HepG2 (cell line): ENCODE results near the gene RUNX3. TPM values are rescaled to one million over a fixed set of nuclear protein-coding genes. Genes with fewer than 3 reads are reported as not detected.

ENCODE experiments used
- ATAC-seq: fragments of 200-7000 bp; cut with Tn5 transposase; 3 replicates; pipeline ENCODE4 v1.9.1; 2020; ENCODE audit warnings: mild to moderate bottlenecking, moderate library complexity
- BruUV-seq: library from RNA; stranded (reverse); fragments of 400-500 nt; replicated peaks from 2 replicates; lab custom pipeline; 2021; lab: Mats Ljungman, UMichigan
- CTCF ChIA-PET: fragments of 300-600 bp; formaldehyde crosslinking; extraction: SDS; loops from one replicate; lab custom pipeline; 2021; ENCODE audit warnings: low total read pairs, inconsistent platforms, low intra/inter-chr PET ratio; lab: Yijun Ruan, JAX
- POLR2A ChIA-PET: fragments of 350-600 bp; sonication (Branson Sonifier 250); formaldehyde crosslinking; loops from one replicate; lab custom pipeline; 2020; ENCODE audit warnings: antibody characterized with exemption, inconsistent platforms; lab: Yijun Ruan, JAX
- DNase-seq: peaks from one replicate; pipeline ENCODE4 v3.0.0-alpha.2; 2015; ENCODE audit warnings: low spot score
- FAIRE-seq: peaks from 3 replicates; lab custom pipeline; 2011; peaks lifted over from hg19 to GRCh38; lab: Jason Lieb, UNC
- H2AFZ ChIP-seq: one replicate; pipeline ENCODE4 v1.6.1; 2011; ENCODE audit warnings: low read length, inconsistent platforms
- H3K27ac ChIP-seq: fragments of 300-600 bp; 3 replicates; pipeline ENCODE4 v1.8.0; 2011; ENCODE audit warnings: mixed run types, mild to moderate bottlenecking, mixed read lengths, low read length, inconsistent platforms; ENCODE audit not compliant: insufficient read depth; ENCODE audit errors: extremely low read length
- H3K27me3 ChIP-seq, 2 experiments: fragments of 200-600 bp in 1 of 2; 2 replicates in 1 of 2; 3 replicates in 1 of 2; pipeline versions ENCODE4 v1.6.0 to v1.8.0; 2011; ENCODE audit warnings: low read length in 2 of 2, mild to moderate bottlenecking in 2 of 2, moderate library complexity in 2 of 2, inconsistent platforms in 1 of 2; ENCODE audit not compliant: insufficient read depth in 2 of 2, control insufficient read depth in 1 of 2
- H3K36me3 ChIP-seq, 2 experiments: fragments of 200-600 bp in 1 of 2; replicated peaks in 1 of 2; 2 replicates in 1 of 2; 3 replicates in 1 of 2; pipeline versions ENCODE4 v1.5.1 to v1.8.0; 2011; ENCODE audit warnings: low read length in 2 of 2, inconsistent platforms in 1 of 2; ENCODE audit not compliant: insufficient read depth in 2 of 2, control insufficient read depth in 1 of 2
- H3K4me1 ChIP-seq: 2 replicates; pipeline ENCODE4 v1.5.1; 2012; ENCODE audit warnings: low read length, inconsistent platforms; ENCODE audit not compliant: insufficient read depth
- H3K4me2 ChIP-seq: 2 replicates; pipeline ENCODE4 v1.6.0; 2011; ENCODE audit warnings: low read depth, low read length, inconsistent platforms
- H3K4me3 ChIP-seq, 3 experiments: fragments of 200-600 bp in 1 of 3; sonication (generic), shearing (Covaris generic) in 1 of 3; replicated peaks in 1 of 3; 2 replicates each; pipeline ENCODE4 v1.5.1; 2011 to 2016; ENCODE audit warnings: low read length in 3 of 3, inconsistent platforms in 2 of 3, low read depth in 2 of 3, mild to moderate bottlenecking in 2 of 3, control low read depth in 1 of 3, mixed read lengths in 1 of 3; ENCODE audit not compliant: insufficient read depth in 1 of 3
- H3K79me2 ChIP-seq: one replicate; pipeline ENCODE4 v1.6.1; 2011; ENCODE audit warnings: low read length, inconsistent platforms; ENCODE audit not compliant: insufficient read depth
- H3K9ac ChIP-seq: 2 replicates; pipeline ENCODE4 v1.6.0; 2011; ENCODE audit warnings: mild to moderate bottlenecking, low read depth, low read length, inconsistent platforms; ENCODE audit not compliant: insufficient read depth
- H3K9me3 ChIP-seq: 2 replicates; pipeline ENCODE4 v1.5.1; 2012; ENCODE audit warnings: mild to moderate bottlenecking, low read length
- H4K20me1 ChIP-seq: 2 replicates; pipeline ENCODE4 v1.6.0; 2011; ENCODE audit warnings: inconsistent platforms, mild to moderate bottlenecking, low read length, moderate library complexity; ENCODE audit not compliant: insufficient read depth
- CBX2 ChIP-seq, 2 experiments: fragments of 200-600 bp in 1 of 2; sonication (generic); formaldehyde crosslinking in 1 of 2; IDR thresholded peaks; 2 replicates each; pipeline versions ENCODE4 v1.7.0 to v1.8.1; 2018 to 2022; ENCODE audit warnings: low read depth in 2 of 2, low read length in 1 of 2, mild to moderate bottlenecking in 1 of 2, missing genetic modification reagents in 1 of 2
- HES4 ChIP-seq: sonication (generic); formaldehyde crosslinking; IDR thresholded peaks from 2 replicates; pipeline ENCODE4 v1.9.0; 2021; ENCODE audit warnings: mild to moderate bottlenecking, missing genetic modification reagents, borderline replicate concordance
- MED13 ChIP-seq: sonication (generic); formaldehyde crosslinking; IDR thresholded peaks from 2 replicates; pipeline ENCODE4 v1.5.0; 2020; ENCODE audit warnings: missing genetic modification reagents
- PHF20 ChIP-seq: sonication (generic); formaldehyde crosslinking; IDR thresholded peaks from 2 replicates; pipeline ENCODE4 v1.5.0; 2020; ENCODE audit warnings: mild to moderate bottlenecking, missing genetic modification reagents
- RNF2 ChIP-seq: fragments of 450-650 bp; conservative IDR thresholded peaks from 2 replicates; pipeline ENCODE4 v1.6.1; 2016; ENCODE audit warnings: low read depth
- YEATS2 ChIP-seq: sonication (generic); formaldehyde crosslinking; IDR thresholded peaks from 2 replicates; pipeline ENCODE4 v1.4.0; 2020; ENCODE audit warnings: missing genetic modification reagents, borderline replicate concordance
- ZNF12 ChIP-seq: sonication (generic); formaldehyde crosslinking; IDR thresholded peaks from 2 replicates; pipeline ENCODE4 v1.5.0; 2020; ENCODE audit warnings: missing genetic modification reagents
- WGBS: methylation state at CpG from one replicate; pipeline ENCODE4 v1.1.6; 2017; ENCODE audit warnings: low lambda C conversion rate; 5-methylcytosine and 5-hydroxymethylcytosine counted together
- in situ Hi-C: cut with HindIII; loops from 2 replicates; pipeline ENCODE4 v1.10.0; 2017; ENCODE audit warnings: low pct_unique_long_range_greater_than_20kb; ENCODE audit not compliant: extremely low pct_ligation_motif_present
- intact Hi-C: fragments of 100-400 bp; cut with micrococcal nuclease; formaldehyde crosslinking; loops from one replicate; pipeline ENCODE4 v1.10.0; 2022; ENCODE audit not compliant: unreplicated experiment
- polyA plus RNA-seq, 8 experiments: library from polyadenylated mRNA; depleted of rRNA in 3 of 8; stranded (reverse) in 7 of 8; unstranded in 1 of 8; fragments of >200 nt; fragmentation: Illumina TruSeq in 4 of 8; extraction: Trizol in 4 of 8; gene quantifications; 2 replicates each; pipeline versions ENCODE4 v1.2.1 to v1.2.3, GENCODE V29; 2011 to 2016; ENCODE audit warnings: low read depth in 4 of 8, missing spikeins in 1 of 8, mixed read lengths in 1 of 8; ENCODE audit not compliant: insufficient read depth in 1 of 8
- total RNA-seq, 5 experiments: library from RNA; depleted of rRNA; stranded (reverse); fragments of >200 nt; fragmentation: Illumina TruSeq; extraction: Trizol; gene quantifications; 2 replicates each; pipeline ENCODE4 v1.2.3, GENCODE V29; 2016; ENCODE audit warnings: low read depth in 1 of 5
- TF ChIP-seq, protein P1 (sequence below): sonication (generic); formaldehyde crosslinking; conservative IDR thresholded peaks from 2 replicates; pipeline ENCODE4 v1.4.0; 2020; ENCODE audit warnings: missing genetic modification reagents
- TF ChIP-seq, protein P2 (sequence below): sonication (generic); formaldehyde crosslinking; conservative IDR thresholded peaks from 2 replicates; pipeline ENCODE4 v1.4.0; 2020; ENCODE audit warnings: missing genetic modification reagents
- TF ChIP-seq, protein P3 (sequence below): sonication (generic); formaldehyde crosslinking; IDR thresholded peaks from 2 replicates; pipeline ENCODE4 v1.4.0; 2020; ENCODE audit warnings: mild to moderate bottlenecking, missing genetic modification reagents

Gene RUNX3
- total and polyA plus RNA-seq, 2 of the 13 experiments (the other 11 are each of a cell fraction or from before 2014, with no cell fraction given), result 0.04 to 0.22 TPM

DNA sequence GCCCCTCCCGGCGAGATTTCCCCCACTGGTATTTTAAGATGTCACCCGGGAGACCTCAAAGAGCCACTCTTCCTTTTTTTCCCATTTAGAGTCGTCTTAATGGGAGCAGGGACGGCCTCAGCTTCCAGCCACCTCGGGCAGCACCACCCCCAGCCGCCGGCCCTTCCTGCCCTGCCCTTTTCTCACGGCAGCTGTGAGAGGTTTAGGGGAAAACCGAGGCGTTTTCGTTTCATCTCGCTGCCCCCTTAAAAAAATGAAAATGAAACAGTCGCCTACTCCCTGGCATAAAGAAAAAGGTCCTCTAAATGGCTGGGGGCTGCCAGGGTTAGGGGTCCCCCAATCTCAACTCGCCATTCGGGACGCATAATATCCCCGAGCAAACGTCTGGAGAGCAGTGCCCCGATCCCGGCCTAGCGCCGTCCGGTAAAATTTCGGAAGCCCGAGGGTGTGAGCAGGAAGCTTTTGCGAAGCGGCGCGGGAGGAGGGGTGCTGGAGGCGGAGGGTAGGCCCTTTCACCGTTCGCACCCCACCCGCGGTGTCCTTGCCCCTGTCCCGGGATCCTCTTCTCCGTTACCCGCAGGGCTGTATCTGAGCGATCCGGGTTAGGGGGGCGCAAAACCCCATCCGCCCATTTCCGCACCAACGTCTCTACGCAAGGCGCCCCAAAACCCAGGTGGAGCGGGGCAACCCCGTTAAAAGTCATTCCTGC, 1.2 kb downstream of the RUNX3 start:
- peaks cover 28 to 87% of the 10 kb centered on the region in 2 experiments for H3K27me3 ChIP-seq
- H3K27ac ChIP-seq, result no peak overlapping the region
- FAIRE-seq, result no peak
- TF ChIP-seq RNF2 (0 out of 2 replicates have a peak, but pooled peaks have one; percentile 39), PHF20 (CRISPR knock-in tag) (no peak), CBX2 (IDR thresholded peaks at IDR 0.05; ENCODE audit: low read depth, low read length) (peak; percentile 13; the same call in 1 of the 2 replicates), CBX2 (CRISPR knock-in tag; IDR thresholded peaks at IDR 0.05; ENCODE audit: low read depth) (0 out of 2 replicates have a peak, but pooled peaks have one; percentile 40), ZNF12 (CRISPR knock-in tag) (no peak), MED13 (CRISPR knock-in tag) (no peak), HES4 (CRISPR knock-in tag) (0 out of 2 replicates have a peak, but pooled peaks have one; percentile 0), YEATS2 (CRISPR knock-in tag) (no peak)
- TF ChIP-seq, protein P1, sequence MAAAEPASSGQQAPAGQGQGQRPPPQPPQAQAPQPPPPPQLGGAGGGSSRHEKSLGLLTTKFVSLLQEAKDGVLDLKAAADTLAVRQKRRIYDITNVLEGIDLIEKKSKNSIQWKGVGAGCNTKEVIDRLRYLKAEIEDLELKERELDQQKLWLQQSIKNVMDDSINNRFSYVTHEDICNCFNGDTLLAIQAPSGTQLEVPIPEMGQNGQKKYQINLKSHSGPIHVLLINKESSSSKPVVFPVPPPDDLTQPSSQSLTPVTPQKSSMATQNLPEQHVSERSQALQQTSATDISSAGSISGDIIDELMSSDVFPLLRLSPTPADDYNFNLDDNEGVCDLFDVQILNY (CRISPR knock-in tag), result no peak
- TF ChIP-seq, protein P2, sequence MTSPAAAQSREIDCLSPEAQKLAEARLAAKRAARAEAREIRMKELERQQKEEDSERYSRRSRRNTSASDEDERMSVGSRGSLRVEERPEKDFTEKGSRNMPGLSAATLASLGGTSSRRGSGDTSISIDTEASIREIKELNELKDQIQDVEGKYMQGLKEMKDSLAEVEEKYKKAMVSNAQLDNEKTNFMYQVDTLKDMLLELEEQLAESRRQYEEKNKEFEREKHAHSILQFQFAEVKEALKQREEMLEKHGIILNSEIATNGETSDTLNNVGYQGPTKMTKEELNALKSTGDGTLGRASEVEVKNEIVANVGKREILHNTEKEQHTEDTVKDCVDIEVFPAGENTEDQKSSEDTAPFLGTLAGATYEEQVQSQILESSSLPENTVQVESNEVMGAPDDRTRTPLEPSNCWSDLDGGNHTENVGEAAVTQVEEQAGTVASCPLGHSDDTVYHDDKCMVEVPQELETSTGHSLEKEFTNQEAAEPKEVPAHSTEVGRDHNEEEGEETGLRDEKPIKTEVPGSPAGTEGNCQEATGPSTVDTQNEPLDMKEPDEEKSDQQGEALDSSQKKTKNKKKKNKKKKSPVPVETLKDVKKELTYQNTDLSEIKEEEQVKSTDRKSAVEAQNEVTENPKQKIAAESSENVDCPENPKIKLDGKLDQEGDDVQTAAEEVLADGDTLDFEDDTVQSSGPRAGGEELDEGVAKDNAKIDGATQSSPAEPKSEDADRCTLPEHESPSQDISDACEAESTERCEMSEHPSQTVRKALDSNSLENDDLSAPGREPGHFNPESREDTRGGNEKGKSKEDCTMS, result no peak
- TF ChIP-seq, protein P3, sequence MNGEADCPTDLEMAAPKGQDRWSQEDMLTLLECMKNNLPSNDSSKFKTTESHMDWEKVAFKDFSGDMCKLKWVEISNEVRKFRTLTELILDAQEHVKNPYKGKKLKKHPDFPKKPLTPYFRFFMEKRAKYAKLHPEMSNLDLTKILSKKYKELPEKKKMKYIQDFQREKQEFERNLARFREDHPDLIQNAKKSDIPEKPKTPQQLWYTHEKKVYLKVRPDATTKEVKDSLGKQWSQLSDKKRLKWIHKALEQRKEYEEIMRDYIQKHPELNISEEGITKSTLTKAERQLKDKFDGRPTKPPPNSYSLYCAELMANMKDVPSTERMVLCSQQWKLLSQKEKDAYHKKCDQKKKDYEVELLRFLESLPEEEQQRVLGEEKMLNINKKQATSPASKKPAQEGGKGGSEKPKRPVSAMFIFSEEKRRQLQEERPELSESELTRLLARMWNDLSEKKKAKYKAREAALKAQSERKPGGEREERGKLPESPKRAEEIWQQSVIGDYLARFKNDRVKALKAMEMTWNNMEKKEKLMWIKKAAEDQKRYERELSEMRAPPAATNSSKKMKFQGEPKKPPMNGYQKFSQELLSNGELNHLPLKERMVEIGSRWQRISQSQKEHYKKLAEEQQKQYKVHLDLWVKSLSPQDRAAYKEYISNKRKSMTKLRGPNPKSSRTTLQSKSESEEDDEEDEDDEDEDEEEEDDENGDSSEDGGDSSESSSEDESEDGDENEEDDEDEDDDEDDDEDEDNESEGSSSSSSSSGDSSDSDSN (CRISPR knock-in tag), result no peak
- H2AFZ ChIP-seq, result no peak overlapping the region
- in situ Hi-C loops, result no loop called here
- peak overlapping the region; percentile 28; the same call in 1 of the 2 replicates for H3K4me2 ChIP-seq
- peaks cover 13% of the 10 kb centered on the region for H3K4me1 ChIP-seq
- peak overlapping the region in 1 of 3 experiments; percentile 49; a peak in 1 of 6 replicates for H3K4me3 ChIP-seq
- H3K9me3 ChIP-seq, result no peaks in the 10 kb centered on the region
- no peak overlapping the region for H3K9ac ChIP-seq
- CTCF ChIA-PET, result no interaction called here
- POLR2A ChIA-PET, result no interaction called here
- no peak for ATAC-seq
- no peak for DNase-seq
- no peaks in the 10 kb centered on the region for H4K20me1 ChIP-seq
- H3K79me2 ChIP-seq, result no peaks in the 10 kb centered on the region
- no peaks in the 10 kb centered on the region for H3K36me3 ChIP-seq
- BruUV-seq, result no TSS peak
- 8% methylated on average over 22 of the region's 48 CpGs for WGBS
- intact Hi-C loops, result no loop called here
